OCI-LY7 (cell line): ENCODE measurements around the gene ORMDL1.

Experiments
- CTCF ChIP-seq: fragments of 200-600 bp; sonication (generic); conservative IDR thresholded peaks from 2 replicates; pipeline ENCODE4 v1.5.1; 2014; ENCODE audit warnings: mild to moderate bottlenecking, antibody characterized with exemption, low read length, moderate library complexity, mixed read lengths
- EZH2phosphoT487 ChIP-seq: fragments of 200-600 bp; sonication (generic); IDR thresholded peaks from 2 replicates; pipeline ENCODE4 v1.6.1; 2018; ENCODE audit warnings: low read depth, borderline replicate concordance, mild to moderate bottlenecking, mixed run types, antibody characterized with exemption, low read length, moderate library complexity, mixed read lengths

GRCh38 chr2:189782221-189782671 is 1.9 kb downstream of the ORMDL1 start:
- TF ChIP-seq CTCF: no peak
- TF ChIP-seq EZH2phosphoT487: no peak
